ENCODE results near the gene MAGI2. TPM values are rescaled to one million over a fixed set of nuclear protein-coding genes. Genes with fewer than 3 reads are reported as not detected.

Gene MAGI2
- total and polyA plus RNA-seq, 2 of the 13 experiments (the other 11 are each of a cell fraction or from before 2014, with no cell fraction given) = 1.5 to 3.8 TPM

GRCh38 chr7:78939669-78940068, 513.8 kb downstream of the MAGI2 start:
- 56% methylated on average over 4 of the region's 4 CpGs for WGBS (ENCODE audit: low lambda C conversion rate)
- in situ Hi-C loops (cut with HindIII; ENCODE audit: extremely low pct_ligation_motif_present, low pct_unique_long_range_greater_than_20kb) (no loop called here), intact Hi-C loops (cut with micrococcal nuclease; ENCODE audit: unreplicated experiment) (no loop called here)
- Histone ChIP-seq H3K9me3 (ENCODE audit: low read length) (no peaks in the 10 kb centered on the region), H3K4me3 (replicated peaks in 1 of 3; ENCODE audit: insufficient read depth in 1 of 3, low read depth in 2 of 3, low read length in 3 of 3) (no peak overlapping the region), H3K4me1 (ENCODE audit: insufficient read depth, low read length) (no peaks in the 10 kb centered on the region), H3K36me3 (replicated peaks in 1 of 2; ENCODE audit: control insufficient read depth in 1 of 2, insufficient read depth in 2 of 2, low read length in 2 of 2) (no peaks in the 10 kb centered on the region), H3K9ac (ENCODE audit: insufficient read depth, low read depth, low read length) (no peak overlapping the region), H3K27ac (ENCODE audit: extremely low read length, insufficient read depth, low read length) (no peak overlapping the region), H3K27me3 (ENCODE audit: control insufficient read depth in 1 of 2, insufficient read depth in 2 of 2, low read length in 2 of 2) (no peaks in the 10 kb centered on the region), H3K4me2 (ENCODE audit: low read depth, low read length) (no peak overlapping the region), H3K79me2 (ENCODE audit: insufficient read depth, low read length) (no peaks in the 10 kb centered on the region), H2AFZ (ENCODE audit: low read length) (no peak overlapping the region), H4K20me1 (ENCODE audit: insufficient read depth, low read length) (no peaks in the 10 kb centered on the region)
- POLR2A ChIA-PET = no interaction called here
- no peak for DNase-seq (ENCODE audit: low spot score)
- no peak for FAIRE-seq
- BruUV-seq (replicated peaks) = no TSS peak
- CTCF ChIA-PET (ENCODE audit: low intra/inter-chr PET ratio, low total read pairs) = no interaction called here
- no peak for ATAC-seq
- TF ChIP-seq RELA (CRISPR knock-in tag; IDR thresholded peaks at IDR 0.05) = no peak
- no peak for TF ChIP-seq JUNB (CRISPR knock-in tag; IDR thresholded peaks at IDR 0.05; ENCODE audit: borderline replicate concordance)
- no peak for TF ChIP-seq ZC3H4 (CRISPR knock-in tag; IDR thresholded peaks at IDR 0.05; ENCODE audit: borderline replicate concordance)
- TF ChIP-seq TRAFD1 (CRISPR knock-in tag; IDR thresholded peaks at IDR 0.05; ENCODE audit: borderline replicate concordance) = no peak
- TF ChIP-seq IKZF4 (CRISPR knock-in tag; IDR thresholded peaks at IDR 0.05; ENCODE audit: borderline replicate concordance, low read depth, not compliant biosample characterization) = no peak
- no peak for TF ChIP-seq XBP1 (CRISPR knock-in tag; IDR thresholded peaks at IDR 0.05)
- TF ChIP-seq NFE2L2 (IDR thresholded peaks at IDR 0.05; ENCODE audit: low read length) = no peak
- TF ChIP-seq ZNF546 (CRISPR knock-in tag; conservative IDR thresholded peaks at IDR 0.05) = no peak
